Measurements from ENCODE around the gene C6orf47.
"Not testable (repeated sequence)": the region's sequence is repeated elsewhere in the genome, so short reads cannot be mapped to it uniquely, and the experiment has no call there.

The C6orf47 gene, protein sequence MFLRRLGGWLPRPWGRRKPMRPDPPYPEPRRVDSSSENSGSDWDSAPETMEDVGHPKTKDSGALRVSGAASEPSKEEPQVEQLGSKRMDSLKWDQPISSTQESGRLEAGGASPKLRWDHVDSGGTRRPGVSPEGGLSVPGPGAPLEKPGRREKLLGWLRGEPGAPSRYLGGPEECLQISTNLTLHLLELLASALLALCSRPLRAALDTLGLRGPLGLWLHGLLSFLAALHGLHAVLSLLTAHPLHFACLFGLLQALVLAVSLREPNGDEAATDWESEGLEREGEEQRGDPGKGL

DNA sequence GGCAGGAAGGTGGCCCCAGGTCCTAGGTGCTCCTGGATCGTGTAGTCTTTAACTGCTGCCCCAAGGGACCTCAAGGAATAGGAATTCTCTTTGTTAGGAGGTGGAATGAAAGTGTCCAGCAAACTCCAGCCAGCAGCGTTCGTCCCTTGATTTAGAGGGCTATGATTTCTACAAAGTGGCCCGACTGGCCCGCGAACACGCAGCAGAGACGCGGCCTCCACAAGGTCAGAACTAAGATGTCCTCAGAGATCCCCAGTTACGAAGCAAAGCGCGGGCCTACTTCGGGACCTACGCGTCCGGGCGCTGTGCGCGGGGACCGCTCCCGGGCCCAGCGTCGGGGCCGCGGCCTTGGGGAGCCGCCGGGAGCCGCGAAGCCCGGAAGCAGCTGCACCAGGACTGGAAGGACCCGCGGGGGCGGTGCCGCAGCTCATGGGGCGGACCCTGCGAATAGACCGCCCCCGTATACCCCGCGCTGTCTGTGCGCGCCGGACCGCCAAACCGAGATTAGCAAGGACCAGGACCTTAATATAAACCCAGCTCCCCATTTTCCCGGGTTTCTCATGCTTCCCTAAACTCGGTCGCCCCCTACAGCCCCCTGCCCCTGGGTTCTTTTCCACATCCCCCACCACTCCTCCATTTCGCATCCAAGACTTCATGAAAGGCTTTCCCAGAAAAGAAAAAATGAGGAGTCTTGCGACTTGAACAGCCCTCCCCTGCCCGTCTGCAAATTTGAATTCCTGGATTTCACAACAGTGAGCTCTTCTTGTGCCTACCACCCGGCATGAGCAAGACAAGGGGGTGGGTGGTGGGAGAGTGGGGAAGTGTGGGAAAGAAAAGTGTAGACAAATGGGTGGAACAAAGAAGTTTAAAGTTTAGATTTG lies at the start of gene C6orf47:
Gene C6orf47 (minus strand): TSS at position 398 of the 881 bp plus-strand sequence. CDS start 831 bp downstream, outside the sequence.
- peak; percentile 85 for DNase-seq (ENCODE audit: low spot score)

- DNase-seq (ENCODE audit: low spot score), result not testable (repeated sequence)
These were observed 48.6 kb upstream of the C6orf47 start for GRCh38 chr6:31709157-31709556.

DNA sequence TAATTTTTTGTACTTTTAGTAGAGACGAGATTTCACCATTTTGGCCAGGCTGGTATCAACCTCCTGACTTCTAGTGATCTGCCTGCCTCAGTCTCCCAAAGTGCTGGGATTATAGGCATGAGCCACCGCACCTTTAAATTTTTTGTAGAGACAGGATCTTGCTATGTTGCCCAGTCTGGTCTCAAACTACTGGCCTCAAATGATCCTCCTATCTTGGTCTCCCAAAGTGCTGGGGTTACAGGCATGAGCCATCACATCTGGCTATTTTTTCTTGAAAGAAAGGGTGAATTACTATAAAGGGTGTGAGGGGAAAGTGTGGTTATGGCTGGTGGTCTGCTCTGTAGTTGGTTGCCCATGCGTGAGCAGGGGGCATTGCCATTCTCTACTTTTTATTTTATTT lies 47.6 kb upstream of the C6orf47 start:
- no peak for DNase-seq (ENCODE audit: low spot score)

- DNase-seq (ENCODE audit: low spot score), result no peak
These were observed 47.1 kb upstream of the C6orf47 start for GRCh38 chr6:31707701-31708100.

DNA sequence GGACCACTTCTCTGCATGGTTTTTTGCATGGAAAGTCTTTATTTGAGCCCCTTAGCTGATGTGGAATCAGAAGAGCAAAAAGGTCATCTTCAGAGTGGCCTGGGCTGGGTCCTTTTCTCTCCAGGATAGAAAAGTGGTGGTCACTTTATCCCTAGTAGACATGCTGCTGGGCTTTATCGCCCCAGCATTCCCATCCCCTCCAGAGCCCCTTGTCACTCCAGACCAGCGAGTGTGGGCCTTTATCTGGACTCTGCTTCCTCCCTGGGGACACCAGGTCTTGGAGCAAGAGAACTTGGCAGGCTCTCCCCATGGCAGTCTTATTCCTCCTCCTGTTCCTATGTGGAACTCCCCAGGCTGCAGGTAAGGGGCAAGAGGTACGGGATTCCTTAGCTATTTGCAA lies 46.0 kb upstream of the C6orf47 start, which contains the start of gene LY6G6F:
Gene LY6G6F (plus strand): TSS at position 268 of the 400 bp plus-strand sequence. CDS start 41 bp downstream, at position 309.
- DNase-seq (ENCODE audit: low spot score), result no peak

GRCh38 chr6:31705931-31706330 lies 45.4 kb upstream of the C6orf47 start:
- DNase-seq (ENCODE audit: low spot score), result no peak

GRCh38 chr6:31702819-31703716 lies 42.5 kb upstream of the C6orf47 start, which contains the start of gene ABHD16A:
Gene ABHD16A, minus strand, starts transcription at chr6:31703324. Its CDS starts 43 bp downstream, at chr6:31703281.
- peak; percentile 99 for DNase-seq (ENCODE audit: low spot score)

DNA sequence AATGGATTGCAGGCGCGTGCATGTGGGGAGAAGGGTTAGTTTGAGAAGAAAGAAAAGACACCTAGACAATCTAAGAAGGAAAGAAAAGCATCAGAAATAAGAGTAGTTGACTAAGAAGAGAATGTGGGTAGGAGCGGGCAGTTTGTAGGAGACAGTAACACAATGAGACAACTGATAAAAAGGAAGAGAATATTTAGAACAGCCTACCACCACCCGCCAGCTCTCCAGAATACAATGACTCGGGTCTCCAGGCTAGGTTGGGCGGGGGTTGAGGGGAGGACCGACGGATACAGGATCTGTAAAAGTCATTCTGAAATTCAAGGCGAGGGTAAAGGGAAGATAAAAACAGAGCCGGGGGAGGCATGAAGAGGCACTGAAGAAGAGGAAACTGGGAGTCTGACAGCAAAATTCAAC lies 41.8 kb upstream of the C6orf47 start:
- no peak for DNase-seq (ENCODE audit: low spot score)

- no peak for DNase-seq (ENCODE audit: low spot score)
These were observed 41.3 kb upstream of the C6orf47 start for GRCh38 chr6:31701666-31702404.

DNA sequence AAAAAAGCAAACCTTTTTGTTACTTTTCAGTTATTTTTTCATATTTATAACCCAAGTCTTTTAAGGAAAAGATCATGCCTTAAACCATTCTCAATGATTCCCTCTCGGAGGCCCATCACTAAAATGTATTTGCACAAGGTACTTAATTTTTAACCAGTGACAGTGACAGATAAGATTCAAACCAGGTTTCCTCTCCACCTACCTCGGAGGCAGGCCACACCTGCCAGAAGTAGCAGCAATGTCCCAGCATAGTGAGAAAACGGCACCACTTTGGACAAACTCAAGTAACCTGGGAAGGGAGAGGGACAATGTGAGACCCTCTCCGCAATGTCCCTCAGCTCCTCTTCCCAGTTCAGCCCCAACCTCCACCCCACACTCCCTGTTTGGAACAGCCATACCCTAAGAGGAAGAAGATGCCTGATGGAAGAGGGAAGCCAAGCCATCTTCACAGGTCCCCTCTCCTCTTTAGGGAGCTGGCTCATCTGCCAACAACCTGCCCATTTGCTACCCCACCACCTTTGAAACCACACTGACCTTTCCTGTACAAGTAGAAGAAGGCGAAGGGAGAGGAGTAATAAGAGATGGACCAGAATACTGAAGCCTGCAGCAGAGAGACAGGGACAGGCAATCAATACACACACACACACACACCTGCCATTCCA lies 40.3 kb upstream of the C6orf47 start:
- DNase-seq (ENCODE audit: low spot score), result no peak

GRCh38 chr6:31697555-31697954 lies 37.0 kb upstream of the C6orf47 start:
- no peak for DNase-seq (ENCODE audit: low spot score)

- no peak for DNase-seq (ENCODE audit: low spot score)
These were observed 33.0 kb upstream of the C6orf47 start for GRCh38 chr6:31693535-31693934.

DNA sequence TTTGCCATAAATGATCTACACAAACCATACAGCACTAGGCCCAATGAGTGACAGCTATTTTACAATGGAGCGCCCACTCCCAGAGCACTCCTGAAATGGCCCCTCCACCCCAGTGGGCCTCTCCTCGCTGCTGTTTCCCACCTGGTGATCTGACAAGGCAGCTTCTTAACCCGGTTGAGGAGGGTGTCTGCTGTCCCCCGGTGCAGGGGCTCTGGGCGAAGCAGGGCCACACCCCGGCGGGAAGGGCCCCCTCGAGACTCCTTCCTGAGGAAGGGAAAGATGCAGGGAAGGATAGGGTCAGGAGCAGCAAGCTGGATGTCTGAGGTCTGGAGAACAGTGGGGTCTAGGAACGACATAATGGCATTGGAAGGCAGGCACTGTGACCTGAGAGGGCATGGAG lies 32.3 kb upstream of the C6orf47 start:
- no peak for DNase-seq (ENCODE audit: low spot score)

GRCh38 chr6:31692353-31692752 lies 31.8 kb upstream of the C6orf47 start:
- DNase-seq (ENCODE audit: low spot score), result peak; percentile 67

GRCh38 chr6:31691564-31692108 lies 31.1 kb upstream of the C6orf47 start:
- DNase-seq (ENCODE audit: low spot score), result no peak

- DNase-seq (ENCODE audit: low spot score), result no peak
These were observed 30.5 kb upstream of the C6orf47 start for GRCh38 chr6:31691078-31691463.

DNA sequence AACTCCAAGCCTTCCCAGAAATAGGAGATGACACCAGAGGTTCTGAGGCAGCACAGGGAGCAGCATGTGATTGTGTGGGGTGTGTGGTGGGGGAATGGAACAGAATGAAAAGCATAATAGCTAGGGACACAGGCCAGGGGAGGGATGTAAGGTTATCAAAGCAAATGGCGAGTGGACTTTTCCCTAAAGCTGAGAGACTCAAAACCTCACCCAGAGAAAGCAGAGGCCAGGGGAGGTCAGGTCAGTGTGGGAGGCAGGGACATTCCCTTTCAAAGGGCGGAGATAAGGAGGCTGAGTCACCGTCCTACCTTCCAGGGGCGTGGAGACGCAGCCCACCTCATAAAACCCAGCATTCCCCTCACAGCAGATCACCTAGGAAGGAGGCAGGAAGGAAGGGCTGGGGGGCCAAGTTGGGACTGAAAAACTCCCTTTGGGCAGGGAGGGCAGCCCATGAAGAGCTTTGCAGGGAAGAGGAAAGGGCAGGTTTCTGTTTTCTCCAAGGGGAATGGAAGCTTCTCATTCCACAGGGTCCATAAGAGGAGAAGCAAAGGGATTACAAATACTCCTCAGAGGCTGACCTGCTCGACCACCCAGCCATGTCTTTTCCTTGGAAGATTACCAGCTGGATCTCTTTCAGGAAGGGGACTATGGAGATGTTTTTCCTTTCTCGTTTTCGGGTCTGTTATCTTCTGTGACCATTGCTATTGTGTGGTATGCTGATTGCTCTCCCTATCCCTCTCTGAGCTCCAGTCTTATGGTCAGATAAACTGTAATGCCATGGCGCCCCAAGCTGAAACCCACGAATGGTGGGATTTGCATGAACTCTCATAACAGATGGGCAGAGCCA lies 29.9 kb upstream of the C6orf47 start:
- DNase-seq (ENCODE audit: low spot score), result peak; percentile 45

DNA sequence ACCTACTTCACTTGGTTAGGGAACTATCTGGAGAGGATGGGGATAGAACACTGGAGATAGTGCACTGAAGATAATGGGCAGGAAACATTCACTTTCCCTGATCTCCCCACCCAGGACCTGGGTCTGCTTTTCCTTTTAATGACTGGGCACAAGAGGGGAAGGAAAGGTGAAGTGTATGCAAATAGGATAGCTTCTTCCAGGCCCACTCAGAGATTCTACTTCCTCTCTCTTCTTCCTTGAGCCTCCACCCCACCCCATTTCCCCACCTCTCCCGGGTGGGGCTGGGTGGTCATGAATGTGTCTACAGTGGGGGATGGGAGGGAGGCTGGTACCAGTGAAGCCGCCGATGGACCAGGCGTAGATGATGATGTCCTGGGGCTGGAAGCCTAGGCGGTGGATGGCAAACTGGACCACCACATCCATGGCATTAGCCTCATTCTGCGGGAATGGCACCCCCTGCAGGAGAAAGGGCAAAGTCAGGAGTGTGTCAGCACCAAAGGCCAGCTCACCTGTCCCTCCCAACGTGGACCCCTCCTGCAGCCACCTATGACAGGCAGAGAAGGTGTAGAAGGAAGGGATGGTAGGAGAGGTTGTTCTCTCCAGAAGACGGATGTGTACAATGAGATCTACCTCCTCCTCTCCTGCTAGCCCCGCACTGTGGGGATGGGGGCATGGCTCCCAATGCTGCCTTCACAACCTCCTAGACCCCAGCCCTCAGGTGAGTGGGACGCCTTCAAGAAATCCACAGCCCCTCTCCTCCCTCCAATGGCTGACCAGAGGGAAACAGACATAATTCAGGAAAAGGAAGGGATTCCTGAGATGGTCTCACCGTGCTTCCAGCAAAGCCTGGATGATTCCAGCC lies 28.9 kb upstream of the C6orf47 start:
- DNase-seq (ENCODE audit: low spot score), result no peak
